Urothelium cell line (cell line): ENCODE data around the gene TAF7L.

Source experiments
- DNase-seq: peaks from one replicate; pipeline ENCODE4 v3.0.0; 2011; ENCODE audit warnings: low spot score, mixed read lengths
- FAIRE-seq: peaks from 2 replicates; lab custom pipeline; 2011; peaks lifted over from hg19 to GRCh38; lab: Jason Lieb, UNC

Gene TAF7L

DNA sequence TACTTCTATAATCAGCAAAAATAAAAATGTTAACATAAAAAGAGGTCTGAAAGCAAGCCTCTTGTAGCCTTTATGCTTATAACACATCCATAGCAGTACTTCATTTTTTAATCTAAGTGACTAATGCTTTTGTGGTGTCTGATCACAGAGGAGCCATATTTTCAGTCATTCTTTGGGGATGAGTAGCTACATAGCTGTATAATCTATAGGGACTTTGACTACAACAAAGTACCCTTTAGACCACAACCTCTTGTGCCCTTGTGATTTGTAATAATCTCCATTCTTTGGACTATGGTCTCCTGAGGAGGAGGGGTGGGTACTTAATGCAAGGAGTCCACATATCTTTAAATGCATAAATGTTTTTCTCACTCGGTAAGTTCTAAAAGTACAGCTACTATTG is 62.0 kb downstream of the TAF7L start:
- no peak for DNase-seq
- FAIRE-seq, result no peak

- no peak for DNase-seq
- no peak for FAIRE-seq
These were observed 67.9 kb downstream of the TAF7L start for GRCh38 chrX:101223226-101223625.

GRCh38 chrX:101220662-101221260 is 70.4 kb downstream of the TAF7L start:
- FAIRE-seq (no peak), DNase-seq (no peak)

GRCh38 chrX:101219864-101220346 is 71.2 kb downstream of the TAF7L start:
- DNase-seq (no peak), FAIRE-seq (no peak)

DNA sequence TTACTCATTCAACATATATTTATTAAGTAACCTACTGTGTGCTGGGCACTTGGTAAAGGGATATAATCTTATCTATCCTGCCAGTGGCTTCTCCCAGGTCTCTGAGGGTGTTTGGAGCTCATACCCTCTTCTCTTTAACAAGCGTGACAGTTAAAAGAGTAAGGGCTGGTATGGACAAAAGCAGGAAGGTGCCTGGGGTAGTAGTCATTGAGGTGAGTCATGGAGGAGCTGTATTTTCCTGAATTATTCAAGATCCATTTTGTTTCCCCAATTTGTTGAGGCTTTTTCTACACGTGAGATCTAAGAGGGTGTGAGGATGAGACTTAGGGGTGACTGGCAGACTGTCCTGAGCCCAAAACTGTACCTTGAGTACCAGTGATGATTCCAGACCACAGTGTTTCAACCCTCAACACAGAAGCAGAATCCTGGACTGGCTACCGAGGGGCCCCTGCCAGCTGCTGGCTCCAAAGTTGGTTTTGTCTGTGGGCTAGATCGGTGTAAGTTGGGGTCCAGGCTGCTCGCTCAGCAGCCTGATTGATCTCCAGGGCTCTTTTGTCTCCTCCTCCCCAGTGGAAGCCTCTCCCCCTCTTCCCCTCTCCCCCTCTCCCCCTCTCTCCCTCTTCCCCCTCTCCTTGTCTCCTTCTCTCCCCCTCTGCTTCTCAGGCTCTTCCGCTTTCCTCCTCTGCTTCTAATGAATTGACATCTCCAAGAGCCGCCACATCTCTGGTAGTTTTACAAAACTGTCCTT is 71.8 kb downstream of the TAF7L start, which contains the start of gene DRP2:
Gene DRP2 (plus strand): TSS at position 671 of the 748 bp plus-strand sequence. CDS start 11,862 bp downstream, outside the sequence.
- FAIRE-seq (no peak), DNase-seq (no peak)
